DMS153 treated with DMSO at 0.1 percent for 48 hours (cell line): ENCODE results near the gene PPP1R14C.
"Not testable (repeated sequence)": the region's sequence is repeated elsewhere in the genome, so short reads cannot be mapped to it uniquely, and the experiment has no call there.

Experiments used
- DNase-seq: peaks from one replicate; lab custom pipeline; 2025; ENCODE audit not compliant: unreplicated experiment; lab: John Stamatoyannopoulos, UW

Gene PPP1R14C

DNA sequence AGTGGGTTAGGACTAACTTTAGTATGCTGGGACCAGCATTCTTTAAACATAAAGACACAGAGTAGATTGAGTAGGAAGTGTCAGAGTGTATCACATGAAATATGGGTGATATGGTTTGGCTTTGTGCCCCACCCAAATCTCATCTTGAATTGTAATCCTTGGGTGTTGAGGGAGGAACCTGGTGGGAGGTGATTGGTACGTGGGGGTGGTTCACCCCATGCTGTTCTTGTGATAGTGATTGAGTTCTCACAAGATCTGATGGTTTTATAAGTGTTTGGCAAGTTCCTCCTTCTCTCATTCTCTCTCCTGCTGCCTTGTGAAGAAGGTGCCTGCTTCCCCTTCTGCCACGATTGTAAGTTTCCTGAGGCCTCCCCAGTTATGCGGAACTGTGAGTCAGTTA lies 5.1 kb upstream of the PPP1R14C start:
- DNase-seq, result not testable (repeated sequence)

DNA sequence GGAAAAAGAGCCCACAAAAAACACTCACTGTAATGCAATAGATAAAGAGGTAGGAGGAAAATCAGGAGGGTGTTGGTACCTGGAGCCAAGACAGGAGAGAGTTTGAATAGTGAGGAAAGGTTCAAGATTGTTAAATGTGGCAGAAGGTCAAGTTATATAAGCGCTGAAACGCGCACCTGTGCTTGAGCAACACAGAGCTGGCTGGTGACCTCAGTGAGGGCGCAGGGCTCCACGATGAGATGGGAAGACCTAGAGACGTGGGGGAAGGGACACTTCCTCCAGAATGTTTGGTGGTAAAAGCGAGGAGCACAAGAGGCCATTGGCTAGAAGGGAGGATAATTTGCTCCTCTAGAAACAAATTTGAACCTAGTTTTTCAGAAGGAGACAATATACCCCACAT lies 4.2 kb upstream of the PPP1R14C start:
- no peak for DNase-seq

DNA sequence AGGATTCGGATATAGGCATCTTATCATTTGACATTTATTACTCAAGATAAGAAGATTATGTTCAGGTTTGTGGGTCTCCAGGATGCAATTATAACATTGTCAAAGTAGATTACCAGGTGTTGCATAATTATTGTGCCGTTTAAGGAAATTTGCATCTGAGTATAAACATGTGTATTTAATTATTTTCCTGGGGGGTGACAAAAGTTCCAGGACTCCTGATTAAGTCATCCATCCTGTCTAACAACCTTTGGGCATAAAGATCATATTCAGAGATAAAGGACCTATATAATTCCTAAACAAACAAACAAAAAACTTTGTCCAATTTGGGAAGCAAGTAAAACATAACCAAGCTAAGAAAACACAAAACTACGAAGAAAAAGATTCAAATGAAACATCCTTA lies 3.3 kb upstream of the PPP1R14C start:
- DNase-seq, result no peak

DNA sequence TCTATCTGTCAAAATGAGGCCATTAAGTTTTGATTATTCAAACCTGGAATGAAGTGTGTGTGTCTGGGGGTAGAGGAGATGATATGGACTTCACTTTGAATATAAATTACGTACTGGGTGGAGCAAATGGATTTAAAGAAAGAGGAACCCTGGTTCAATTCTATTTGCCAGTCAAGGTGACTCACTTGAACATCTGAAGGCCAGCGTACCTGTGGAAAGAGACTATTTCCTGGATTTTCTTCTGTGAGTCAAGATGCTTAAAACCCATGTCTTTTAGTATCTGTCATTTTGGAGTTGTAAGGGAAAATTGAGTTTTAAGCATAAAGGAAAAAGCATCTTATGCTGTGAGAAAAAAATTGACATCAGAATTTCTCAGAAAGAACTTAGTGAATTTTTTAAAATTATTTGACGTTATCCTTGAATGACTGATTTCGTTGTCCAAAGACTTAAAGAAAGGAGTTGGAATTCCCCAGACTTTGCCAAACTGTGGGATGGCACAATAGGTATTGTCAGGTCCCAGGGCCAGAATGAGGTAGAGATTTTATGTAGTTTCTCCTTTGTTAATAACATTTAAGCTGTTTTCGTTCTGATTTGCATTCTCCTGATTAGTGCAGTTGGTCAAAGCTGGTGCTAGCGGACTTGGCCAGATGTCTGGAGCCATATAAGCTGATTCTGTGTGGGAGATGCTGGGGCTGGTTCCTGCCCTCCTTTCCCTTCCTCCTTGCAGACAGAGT lies 2.4 kb upstream of the PPP1R14C start:
- DNase-seq, result no peak

DNA sequence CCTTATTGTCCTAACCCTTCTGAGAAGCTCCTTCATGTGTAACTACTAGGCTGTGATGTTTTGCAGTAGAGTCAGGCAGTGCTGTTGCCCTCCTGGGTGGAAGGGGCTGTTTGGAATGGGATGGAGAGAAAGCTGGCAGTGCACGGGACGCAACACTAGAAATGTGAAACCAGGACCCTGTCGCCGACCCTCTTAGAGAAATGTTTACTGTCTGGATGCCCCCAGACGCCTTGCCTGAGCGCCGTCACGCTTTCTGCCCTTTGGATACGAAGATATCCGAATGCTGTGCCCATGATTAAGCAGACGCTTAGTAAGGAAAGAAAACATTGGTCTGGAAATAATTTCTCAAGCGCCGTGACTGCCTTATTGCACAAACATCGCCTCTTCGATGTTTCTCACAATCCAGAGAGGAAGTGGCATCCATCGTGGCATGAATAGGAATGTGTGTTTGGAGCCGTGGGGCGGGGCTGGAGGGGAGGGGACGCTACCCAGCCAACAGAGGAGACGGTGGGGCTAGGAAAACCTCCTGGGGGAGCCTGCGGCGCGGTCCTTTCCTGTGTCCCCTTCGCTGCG lies 661 bp upstream of the PPP1R14C start:
- DNase-seq, result no peak

DNA sequence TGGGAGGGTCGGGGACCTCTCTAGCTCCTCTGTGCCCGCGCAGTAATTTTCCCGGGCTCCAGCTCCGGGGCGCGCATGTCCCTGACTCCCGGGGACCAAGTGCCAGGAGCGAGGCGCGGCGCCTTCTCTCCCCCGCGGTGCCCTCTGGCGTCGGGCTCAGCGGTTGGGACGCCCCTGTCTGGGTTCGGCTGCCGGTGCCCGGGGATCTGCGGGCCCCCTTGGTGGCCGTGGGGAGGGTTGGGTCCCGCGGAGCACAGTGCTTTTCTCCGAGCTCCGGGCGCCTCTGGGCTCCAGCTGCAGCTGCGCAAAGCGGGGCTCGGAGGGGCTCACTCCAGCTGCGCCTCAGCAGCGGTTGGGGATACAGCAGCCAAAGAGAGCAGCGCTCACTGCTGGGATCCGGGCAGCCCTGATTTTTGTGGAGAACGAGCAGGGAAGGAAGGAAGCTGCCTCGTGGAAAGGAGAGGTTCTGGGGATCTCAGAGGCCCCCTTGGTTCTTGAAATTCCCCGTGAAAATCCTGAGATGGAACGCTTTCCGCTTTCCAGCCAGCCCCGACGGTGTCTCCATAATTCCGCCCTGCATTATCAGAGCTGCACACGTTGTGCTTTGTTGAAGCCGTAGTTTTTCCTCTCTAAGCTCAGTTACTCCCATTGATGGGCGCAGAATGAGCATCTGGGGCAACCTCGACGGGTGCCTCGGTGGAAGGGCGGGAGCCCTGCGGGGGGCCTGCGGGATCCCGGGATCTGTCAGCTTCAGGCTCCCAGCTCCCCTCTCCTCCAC lies 861 bp downstream of the PPP1R14C start:
- DNase-seq, result no peak

DNA sequence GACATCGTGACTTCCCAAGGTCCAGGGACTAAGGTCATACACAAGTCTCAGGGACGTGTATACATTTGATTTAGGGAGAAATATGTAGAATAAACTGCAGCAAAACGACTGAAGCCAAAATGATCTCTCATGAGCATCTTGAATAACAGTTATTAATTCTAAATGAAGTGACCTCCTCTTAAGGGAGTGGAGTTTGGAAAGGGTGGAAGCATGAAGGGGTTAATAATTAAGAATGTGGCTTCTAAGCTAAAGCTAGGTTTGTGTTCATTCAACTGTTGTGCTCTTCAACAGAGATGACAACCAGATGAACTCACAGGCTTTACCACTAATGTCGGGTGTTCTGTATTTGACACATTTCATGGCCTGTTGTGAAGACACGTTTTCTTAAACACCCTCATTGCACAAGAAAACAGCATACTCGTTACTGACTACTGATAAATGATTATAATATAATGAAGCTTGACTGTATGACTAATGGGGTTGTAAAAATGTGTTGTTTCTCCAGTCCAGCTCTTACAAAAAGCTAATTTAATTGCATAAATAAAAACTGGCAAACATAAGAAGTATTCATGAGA lies 1.5 kb downstream of the PPP1R14C start:
- DNase-seq, result no peak

DNA sequence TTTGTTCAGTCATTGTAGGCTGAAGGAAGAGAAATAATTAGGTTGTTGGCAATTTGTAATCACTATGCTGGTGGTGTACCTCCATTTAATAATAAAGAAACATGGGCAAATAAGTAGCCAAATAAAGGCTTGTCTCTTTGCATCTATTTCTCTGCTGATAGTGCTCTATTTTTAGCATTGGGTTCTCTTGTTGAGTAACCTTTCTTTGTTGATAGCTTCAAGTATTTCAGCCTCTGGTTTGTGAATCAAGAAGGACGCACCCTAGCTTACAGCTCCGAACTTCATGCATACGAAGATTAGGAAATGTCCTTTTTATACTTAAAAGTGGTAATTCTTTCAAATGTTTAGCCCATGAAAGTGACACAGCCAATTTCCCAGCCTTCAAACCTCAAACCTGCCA lies 2.6 kb downstream of the PPP1R14C start:
- no peak for DNase-seq

DNA sequence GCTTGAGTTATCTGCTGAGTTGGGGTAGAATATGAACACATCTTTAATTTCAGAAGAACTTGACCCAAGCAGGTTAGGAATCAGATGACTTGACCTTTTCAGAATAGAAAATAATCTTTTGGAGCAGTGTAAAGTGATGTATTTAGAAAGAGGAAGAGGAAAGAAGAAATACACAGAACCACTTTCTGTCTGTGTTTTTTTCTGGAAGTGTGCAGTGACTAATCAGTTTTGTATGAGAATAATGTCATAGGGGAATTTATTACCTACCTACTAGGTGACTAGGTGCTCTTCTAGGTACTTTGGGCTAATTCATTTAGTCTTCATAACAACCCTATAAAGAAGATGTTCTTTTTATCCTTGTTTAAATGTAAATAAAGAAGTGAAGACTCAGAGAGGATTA lies 3.0 kb downstream of the PPP1R14C start:
- DNase-seq, result no peak

DNA sequence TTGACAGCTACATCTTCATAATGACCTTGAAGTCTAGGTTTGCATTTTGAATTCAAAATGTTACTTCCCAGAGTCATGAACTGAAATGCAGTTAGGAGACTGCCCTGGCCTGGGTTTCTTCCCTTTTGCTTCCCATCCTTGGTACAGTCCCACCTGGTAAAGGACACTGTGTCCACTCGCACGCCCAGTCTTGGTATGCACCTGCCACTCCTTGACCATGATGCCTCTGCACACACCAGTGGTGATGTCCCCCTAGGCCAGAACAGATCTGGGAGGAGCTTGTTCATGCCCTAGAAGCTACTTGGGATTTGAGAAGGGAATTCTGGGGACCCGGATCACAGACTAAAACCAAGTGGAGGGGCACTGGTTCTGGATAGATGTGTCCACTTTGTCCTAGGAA lies 3.6 kb downstream of the PPP1R14C start:
- no peak for DNase-seq

DNA sequence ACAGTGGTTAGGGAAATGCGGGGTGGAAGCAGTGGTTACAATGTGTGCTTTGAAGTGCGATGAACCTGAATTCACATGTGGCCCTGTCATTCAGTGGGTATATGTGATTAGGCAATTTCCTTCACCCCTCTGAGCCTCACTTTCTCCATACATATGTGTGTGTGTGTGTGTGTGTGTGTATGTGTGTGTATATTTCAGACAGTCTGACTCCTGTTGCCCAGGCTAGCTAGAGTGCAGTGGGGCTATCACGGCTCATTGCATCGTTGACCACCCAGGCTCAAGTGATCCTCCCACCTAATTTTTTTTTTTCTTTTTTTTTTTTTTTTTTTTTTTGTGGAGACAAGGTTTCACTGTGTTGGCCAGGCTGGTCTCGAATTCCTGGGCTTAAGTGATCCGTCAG lies 6.3 kb downstream of the PPP1R14C start:
- no peak for DNase-seq

DNA sequence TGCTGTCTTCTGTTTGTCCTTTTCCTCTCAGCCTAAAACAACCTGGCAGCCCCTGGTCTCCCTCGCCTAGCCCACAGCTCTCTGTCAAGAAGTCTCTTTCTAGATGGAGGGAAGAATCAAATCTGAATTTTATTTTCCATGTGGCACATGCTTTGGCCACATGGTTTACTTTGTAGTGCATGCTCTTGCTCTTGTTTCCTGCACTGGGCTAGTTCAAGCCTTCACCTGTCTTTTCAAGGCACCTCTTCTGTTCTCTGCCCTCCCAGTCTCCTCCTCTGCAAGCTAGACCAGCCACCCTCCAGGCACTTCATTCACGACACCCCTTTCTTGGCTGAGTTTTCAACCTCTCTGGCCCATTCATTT lies 7.6 kb downstream of the PPP1R14C start:
- DNase-seq, result no peak

DNA sequence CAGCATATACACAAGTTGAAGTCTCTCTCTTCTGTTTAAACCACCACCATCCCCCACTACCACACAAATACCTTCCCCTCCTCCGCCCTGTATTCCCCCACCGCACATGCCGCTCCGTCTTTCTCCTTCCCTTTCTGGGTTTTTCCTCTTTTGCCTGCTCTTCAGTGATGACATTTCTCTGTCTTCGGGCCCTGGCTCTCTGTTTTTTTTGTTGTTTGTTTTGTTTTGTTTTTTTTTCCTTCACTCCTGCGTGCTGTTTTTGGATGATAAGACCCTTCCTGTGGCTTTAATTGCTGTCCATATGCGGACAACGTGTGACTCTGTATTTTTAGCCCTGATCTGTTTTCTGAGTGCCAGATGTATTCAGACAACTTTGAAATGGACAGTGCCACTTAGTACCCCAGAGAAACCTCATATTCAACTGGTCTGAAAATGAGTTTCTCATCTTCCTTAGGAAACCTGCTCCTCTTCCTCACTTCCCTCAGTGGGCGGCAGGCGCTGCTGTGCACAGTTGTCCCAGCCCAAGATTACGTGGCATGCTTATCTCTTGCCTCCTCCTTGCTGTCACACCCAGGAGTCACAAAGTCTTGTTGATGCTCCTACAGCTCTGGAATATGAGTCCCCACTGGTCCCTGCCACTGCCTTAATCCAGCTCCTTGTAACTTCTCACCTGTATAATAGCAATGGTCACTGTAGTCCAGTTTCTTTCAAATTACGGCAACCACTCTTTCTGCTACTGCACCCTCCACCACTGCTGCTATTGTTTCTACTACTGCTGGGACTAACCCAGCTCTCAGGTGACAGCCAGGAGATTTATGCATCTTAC lies 8.2 kb downstream of the PPP1R14C start:
- no peak for DNase-seq

DNA sequence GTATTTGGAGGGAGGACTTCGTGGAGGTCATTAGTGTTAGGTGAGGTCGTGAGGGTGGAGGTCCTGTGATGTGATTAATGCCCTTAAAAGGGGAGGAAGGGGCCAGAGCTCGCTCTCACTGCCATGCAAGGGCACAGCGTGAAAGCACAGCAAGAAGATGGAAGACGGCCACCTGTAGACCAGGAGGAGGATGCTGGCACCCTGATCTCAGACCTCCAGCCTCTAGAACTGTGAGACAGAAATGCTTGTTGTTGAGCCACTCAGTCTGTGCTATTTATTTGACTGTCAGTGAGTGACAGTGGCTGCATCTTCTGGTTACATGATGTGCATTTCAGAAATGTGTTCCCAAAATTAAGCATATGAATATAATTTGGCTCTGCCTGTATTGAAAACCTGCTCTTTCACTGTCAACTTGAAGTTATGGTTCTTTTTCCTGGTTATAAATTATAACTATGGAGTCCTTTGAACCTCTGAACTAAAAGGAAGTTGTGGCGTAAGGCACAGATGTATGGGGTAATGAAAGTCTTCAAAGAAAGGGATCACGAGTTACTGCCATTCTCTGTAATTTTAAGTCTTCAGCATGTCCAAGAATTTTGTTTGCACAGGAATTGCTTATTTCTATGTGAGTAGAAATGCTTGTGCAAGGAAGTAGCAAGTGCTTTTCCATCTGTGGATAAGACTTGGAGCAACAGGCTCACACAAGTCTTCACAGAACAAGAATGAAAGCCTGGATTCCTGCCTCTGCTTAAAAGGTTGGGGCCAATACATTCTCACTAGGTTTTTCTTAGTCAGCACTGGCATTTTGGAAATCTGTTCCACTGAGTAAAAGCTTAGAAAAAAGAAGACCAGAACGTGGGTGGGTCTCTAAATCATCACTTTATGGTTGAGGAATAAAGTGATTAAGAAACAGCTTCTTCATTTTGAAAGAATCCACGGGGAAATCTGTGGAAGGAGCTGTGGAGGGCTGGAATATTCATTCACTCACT lies 10.3 kb downstream of the PPP1R14C start:
- no peak for DNase-seq

DNA sequence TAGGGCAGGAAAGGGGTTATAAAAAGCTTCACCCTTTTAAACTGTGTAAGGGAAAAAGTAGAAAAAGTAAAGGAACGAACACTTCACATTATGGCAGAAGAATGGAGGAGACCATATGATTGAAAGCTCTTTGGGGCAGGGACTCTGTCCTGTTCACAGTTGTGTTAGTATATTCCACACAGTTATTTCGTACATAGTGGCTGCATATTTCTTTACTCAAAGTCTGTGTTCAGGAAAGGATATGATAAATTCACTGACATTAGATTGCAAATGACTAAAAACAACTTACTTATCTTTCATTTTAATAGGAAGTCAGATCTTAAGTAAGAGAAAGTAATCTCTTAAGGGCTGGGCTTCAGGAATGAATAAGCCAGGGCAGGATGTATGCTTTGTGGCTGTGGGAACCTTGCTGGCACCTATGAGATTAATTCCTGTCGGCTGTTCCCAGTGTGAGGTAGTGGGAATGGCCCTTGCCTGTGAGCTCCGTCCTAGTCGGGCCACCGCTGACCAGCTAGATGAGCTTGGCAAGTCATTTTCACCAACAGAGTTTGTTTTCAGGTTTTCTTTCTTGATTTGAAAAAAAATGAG lies 11.2 kb downstream of the PPP1R14C start:
- DNase-seq, result no peak

DNA sequence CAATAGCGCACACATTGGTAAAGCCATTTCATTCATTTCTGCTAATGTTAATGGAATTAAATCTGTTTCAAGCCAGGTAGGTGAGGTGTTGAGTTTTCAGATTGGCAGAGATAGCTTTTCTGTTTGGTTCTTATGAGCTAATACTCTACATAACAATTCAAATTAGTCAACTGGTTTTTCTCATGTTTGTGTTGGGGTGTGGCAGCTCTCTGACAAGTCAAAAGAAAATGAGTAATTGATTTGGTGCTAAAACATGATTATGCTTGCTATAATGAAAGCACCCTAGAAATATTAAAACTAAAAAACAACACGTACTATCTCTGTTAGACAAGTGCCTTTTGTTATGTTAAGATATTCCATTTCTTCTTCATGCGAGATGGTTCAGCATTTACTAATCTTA lies 13.6 kb downstream of the PPP1R14C start:
- no peak for DNase-seq

DNA sequence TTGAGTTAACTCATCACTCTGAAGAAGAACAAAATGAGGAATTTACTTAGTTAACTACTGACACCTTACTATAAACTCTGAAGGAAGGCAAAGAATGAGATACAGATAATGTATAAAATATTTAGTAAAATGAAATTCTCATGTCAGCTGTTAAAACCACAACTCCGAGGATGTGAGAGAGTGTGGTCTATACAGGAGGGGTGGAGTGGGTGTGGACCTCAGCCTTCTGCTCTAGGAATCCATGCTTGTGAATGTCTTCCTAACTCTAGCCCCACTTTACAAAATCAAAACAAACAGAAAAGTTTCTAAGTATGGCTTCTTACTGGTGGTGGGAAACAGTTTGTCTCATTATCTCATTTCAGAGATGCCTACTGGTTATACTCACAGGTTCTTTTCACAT lies 14.2 kb downstream of the PPP1R14C start:
- no peak for DNase-seq

DNA sequence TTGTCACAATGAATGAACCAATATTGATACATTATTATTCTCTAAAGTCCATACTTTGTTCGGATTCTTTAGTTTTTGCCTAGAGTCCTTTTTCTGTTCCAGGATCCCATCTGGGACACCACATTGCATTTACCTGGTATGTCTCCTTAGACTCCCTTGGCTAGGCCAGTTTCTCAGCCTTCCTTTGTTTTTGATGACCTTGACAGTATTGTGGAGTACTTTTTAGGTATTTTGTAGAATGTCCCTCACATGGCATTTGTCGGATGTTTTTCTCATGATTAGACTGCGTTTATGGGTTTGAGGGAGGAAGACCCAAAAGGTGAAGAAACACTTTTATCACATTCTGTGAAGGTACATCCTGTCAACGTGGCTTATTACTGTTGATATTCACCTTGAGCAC lies 16.9 kb downstream of the PPP1R14C start:
- no peak for DNase-seq

DNA sequence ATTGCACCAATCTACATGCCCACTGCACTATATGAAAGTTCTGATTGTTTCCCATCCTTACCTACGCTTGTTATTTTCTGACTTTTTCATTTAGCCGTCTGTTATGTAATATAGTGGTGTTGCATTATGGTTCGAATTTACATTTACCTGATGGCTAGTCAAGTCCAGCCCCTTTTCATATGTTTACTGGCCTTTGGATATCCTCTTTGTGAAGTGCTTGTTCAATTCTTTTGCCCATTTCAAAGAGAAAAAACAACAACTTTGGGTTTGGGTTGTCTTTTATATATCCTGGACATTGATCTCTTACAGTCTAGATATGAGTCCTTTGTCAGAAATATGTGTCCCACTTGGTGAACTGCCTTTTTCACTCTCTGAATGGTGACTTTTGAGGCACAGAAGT lies 21.1 kb downstream of the PPP1R14C start:
- DNase-seq, result no peak
